GM19468 (cell line): ENCODE data around the gene ORAI3.

Source experiments
- ATAC-seq: cut with Tn5 transposase; IDR thresholded peaks from one replicate; pipeline ENCODE4 v1.9.1; 2021; ENCODE audit warnings: mild to moderate bottlenecking, moderate library complexity, moderate number of reproducible peaks; ENCODE audit not compliant: unreplicated experiment; ENCODE audit errors: extremely low read depth

The ORAI3 gene

GRCh38 chr16:31002862-31003341, 54.0 kb downstream of the ORAI3 start:
- no peak for ATAC-seq

- ATAC-seq: no peak
These were observed 54.9 kb downstream of the ORAI3 start for GRCh38 chr16:31003744-31004143.
